HG02884 (cell line): ENCODE data around the gene GSN.
"Not testable (repeated sequence)": the region's sequence is repeated elsewhere in the genome, so short reads cannot be mapped to it uniquely, and the experiment has no call there.

Experiments used
- ATAC-seq: cut with Tn5 transposase; IDR thresholded peaks from one replicate; pipeline ENCODE4 v1.9.1; 2021; ENCODE audit warnings: mild to moderate bottlenecking, moderate library complexity; ENCODE audit not compliant: unreplicated experiment

Gene GSN

GRCh38 chr9:121286973-121287741 lies 19.2 kb downstream of the GSN start:
- ATAC-seq = no peak

GRCh38 chr9:121288673-121289025 lies 20.7 kb downstream of the GSN start:
- no peak for ATAC-seq

- ATAC-seq = no peak
Measured at GRCh38 chr9:121289026-121289771, 21.2 kb downstream of the GSN start.

GRCh38 chr9:121289772-121290370 lies 21.9 kb downstream of the GSN start:
- no peak for ATAC-seq

GRCh38 chr9:121291536-121291935 lies 23.6 kb downstream of the GSN start:
- not testable (repeated sequence) for ATAC-seq

GRCh38 chr9:121292051-121292450 lies 24.1 kb downstream of the GSN start:
- no peak for ATAC-seq

GRCh38 chr9:121292801-121293241 lies 24.9 kb downstream of the GSN start:
- no peak for ATAC-seq

- ATAC-seq = no peak
Measured at GRCh38 chr9:121294151-121294743, 26.3 kb downstream of the GSN start.

GRCh38 chr9:121294866-121295661 lies 27.1 kb downstream of the GSN start:
- no peak for ATAC-seq

- ATAC-seq = no peak
Measured at GRCh38 chr9:121295662-121296191, 27.8 kb downstream of the GSN start.

GRCh38 chr9:121296213-121297127 lies 28.5 kb downstream of the GSN start:
- ATAC-seq = no peak

GRCh38 chr9:121297389-121297788 lies 29.4 kb downstream of the GSN start:
- ATAC-seq = no peak

GRCh38 chr9:121298016-121298538 lies 30.1 kb downstream of the GSN start:
- ATAC-seq = no peak

GRCh38 chr9:121298689-121299466 lies 30.9 kb downstream of the GSN start:
- no peak for ATAC-seq

GRCh38 chr9:121299467-121300282 lies 31.7 kb downstream of the GSN start:
- ATAC-seq = no peak

- ATAC-seq = no peak
Measured at GRCh38 chr9:121300283-121301119, 32.5 kb downstream of the GSN start.

- no peak for ATAC-seq
Measured at GRCh38 chr9:121301881-121302286, 33.9 kb downstream of the GSN start.
